H4 (cell line): ENCODE measurements around the gene CUTC. TPM values are rescaled to one million over a fixed set of nuclear protein-coding genes. Genes with fewer than 3 reads are reported as not detected.
A peak's percentile ranks its signal among the peaks of the same experiment; 100 is the strongest.
"Not testable (repeated sequence)": the region's sequence is repeated elsewhere in the genome, so short reads cannot be mapped to it uniquely, and the experiment has no call there.

ENCODE experiments used
- DNase-seq: peaks from one replicate; pipeline ENCODE4 v3.0.0-alpha.2; 2015; ENCODE audit warnings: low spot score
- total RNA-seq: library from RNA; depleted of rRNA; stranded (reverse); fragments of >200 nt; shearing (Covaris generic); gene quantifications from 2 replicates; pipeline ENCODE4 v1.2.3, GENCODE V29; 2014; rRNA removed

The CUTC gene, protein sequence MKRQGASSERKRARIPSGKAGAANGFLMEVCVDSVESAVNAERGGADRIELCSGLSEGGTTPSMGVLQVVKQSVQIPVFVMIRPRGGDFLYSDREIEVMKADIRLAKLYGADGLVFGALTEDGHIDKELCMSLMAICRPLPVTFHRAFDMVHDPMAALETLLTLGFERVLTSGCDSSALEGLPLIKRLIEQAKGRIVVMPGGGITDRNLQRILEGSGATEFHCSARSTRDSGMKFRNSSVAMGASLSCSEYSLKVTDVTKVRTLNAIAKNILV
- 36.8 and 39.4 TPM in 2 replicates for total RNA-seq

GRCh38 chr10:99732033-99732842 is at the start of gene CUTC, which contains the start of gene COX15:
CUTC (plus strand) TSS chr10:99732234; CDS start chr10:99732349, 115 bp downstream.
COX15 (minus strand) TSS chr10:99732127; CDS start chr10:99732049, 78 bp downstream.
- DNase-seq: peak; percentile 92

- no peak for DNase-seq
Measured at GRCh38 chr10:99682752-99683151, 49.3 kb upstream of the CUTC start.

GRCh38 chr10:99685597-99685967 is 46.5 kb upstream of the CUTC start:
- no peak for DNase-seq

DNA sequence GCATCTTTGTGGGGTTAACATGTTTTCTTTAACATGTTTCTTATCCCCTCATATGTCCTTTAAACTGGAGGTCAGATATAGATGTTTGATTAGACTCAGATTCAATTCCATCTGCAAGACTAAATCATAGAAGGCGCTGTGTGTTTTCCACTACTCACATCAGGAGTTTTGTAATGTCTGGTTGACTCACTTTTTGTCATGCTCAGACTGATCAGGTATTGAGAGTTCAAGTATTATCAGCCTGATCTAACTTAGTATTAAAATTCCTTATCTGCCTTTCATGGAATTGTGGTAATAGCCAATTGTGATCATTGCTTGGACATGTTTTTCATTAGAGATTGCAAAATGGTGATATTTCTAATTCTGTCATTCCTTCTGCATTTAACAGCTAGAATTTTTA is 42.6 kb upstream of the CUTC start:
- DNase-seq: no peak

GRCh38 chr10:99693933-99694583 is 38.0 kb upstream of the CUTC start:
- DNase-seq: no peak

DNA sequence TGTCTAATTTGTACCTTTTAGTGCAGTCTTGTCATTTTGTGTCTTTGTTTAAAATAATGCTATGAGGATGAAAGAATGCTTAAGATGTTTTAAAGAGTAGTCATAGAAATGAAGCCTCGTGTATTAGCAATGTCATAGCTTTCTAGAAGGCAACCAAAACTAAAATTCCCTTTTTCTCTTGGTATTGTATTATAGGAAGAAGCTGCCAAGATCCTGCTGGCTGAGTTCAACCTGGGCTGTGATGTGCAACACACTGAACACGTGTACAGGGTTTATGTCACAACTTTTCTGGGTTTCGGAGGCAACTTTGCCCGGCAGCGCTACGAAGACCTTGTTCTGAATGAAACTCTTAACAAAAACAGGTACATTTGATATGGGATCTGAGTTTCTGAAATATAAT is 36.3 kb upstream of the CUTC start:
- DNase-seq: no peak

GRCh38 chr10:99698504-99699080 is 33.4 kb upstream of the CUTC start:
- no peak for DNase-seq

- no peak for DNase-seq
Measured at GRCh38 chr10:99700649-99701048, 31.4 kb upstream of the CUTC start.

DNA sequence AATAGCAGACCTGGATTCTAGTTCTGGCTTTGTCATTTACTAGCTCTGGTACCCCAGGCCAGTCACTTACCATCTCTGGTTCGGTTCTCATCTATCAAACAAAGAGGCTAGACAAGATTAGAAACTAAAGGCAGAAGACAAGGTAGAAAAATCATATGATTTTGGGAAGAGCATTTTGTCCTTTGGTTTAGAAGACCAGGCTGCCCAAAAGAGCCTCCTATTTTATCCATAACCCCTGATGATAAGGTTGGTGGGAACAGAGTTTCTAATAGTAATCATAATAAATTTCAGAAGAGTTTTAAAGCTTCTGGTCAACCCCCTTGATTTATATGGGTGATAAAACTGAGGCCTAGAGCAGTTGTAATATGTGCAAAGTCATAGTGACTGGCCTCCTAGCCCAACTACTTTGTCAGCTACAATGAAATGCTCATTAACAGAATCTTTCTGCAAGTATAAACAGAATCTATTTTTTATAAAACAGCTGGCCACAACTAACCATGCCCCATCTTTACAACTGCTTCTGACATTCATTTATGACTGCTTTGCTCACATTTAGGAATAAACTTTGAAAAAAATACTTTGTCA is 23.5 kb upstream of the CUTC start:
- DNase-seq: peak; percentile 45

GRCh38 chr10:99709480-99710229 is 22.4 kb upstream of the CUTC start:
- DNase-seq: no peak

GRCh38 chr10:99711129-99711719 is 20.8 kb upstream of the CUTC start:
- peak; percentile 38 for DNase-seq

DNA sequence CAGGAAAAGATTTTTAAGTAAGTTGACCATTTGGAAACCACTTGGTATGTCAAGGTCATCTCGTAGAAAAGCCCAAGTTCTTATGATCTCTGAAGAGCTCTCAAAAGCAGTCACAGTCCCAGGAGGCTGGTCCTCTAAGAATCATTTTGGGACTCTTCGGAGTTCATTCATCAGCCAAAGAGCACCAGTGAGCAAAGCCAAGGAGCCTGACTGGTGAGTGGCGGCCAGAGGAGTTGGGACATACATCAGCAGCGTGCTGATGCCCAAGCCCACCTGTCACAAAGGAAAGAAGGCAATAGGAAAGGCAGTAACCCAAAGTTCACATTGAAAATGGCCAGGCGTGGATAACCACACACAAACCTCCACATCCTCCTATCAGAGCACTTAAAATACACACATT is 17.6 kb upstream of the CUTC start:
- no peak for DNase-seq

DNA sequence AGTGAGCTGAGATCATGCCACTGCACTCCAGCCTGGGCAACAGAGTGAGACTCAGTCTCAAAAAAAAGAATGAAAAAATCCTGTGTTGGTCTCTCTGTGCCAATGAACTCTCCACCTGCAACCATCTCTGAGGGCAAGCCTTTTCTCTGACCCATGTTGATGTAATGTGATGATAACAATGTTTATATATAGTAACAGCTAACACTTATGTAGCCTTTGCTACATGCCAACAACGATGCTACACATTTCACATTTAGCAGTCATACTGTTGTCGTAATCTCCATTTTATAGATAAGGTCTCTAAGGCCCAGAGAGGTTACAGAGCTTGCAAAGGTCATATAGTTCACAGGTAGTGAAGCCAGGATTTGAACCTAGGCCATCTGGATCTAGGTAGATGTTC is 11.6 kb upstream of the CUTC start:
- no peak for DNase-seq

DNA sequence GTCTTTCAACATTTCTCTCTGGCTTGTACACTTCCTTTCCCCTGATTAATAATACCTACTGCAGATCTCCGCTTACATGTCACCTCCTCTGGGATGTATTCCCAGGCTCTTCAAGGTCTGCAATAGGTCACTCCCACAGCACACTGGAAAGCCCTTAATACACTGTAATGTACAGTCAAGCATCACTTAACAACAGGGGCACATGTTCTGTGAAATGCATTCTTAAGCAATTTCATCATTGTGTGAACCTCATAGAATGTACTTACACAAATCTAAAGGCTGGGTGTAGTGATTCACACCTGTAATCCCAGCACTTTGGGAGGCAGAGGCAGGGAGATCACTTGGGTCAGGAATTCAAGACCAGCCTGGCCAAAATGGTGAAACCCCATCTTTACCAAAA is 2.0 kb upstream of the CUTC start:
- DNase-seq: no peak

DNA sequence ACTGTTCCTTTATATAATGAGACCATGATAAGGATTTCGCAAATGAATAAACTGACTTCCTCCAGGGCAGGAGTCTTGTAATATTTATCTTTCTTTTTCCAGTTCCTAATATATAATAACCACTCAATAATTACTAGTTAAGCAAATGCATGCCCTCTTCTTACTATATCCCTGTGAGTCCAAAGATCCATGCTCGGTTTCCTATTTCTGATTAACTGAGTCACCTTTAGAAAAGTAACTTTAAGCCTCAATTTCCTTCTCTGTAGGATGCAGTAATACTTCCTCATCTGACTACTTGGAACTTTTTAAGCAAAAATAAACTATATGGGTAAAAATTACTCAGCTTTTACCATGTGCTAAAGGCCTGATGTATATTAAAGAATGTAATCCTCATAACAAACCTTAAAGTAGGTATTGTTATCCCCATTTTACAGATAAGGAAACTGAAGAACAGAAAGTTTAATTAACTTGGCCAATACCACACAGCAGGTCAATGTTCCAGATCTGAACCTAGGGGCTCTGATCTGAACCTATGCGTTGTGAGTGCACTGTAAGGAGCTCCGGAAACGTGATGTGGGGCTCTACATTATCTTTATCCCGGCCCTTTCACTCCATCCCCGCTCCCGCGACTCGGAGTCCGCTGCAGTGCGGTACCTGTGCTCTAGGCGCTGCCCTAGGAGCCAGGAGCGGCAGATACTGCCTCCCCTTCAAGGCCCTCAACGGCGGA is 565 bp upstream of the CUTC start:
- DNase-seq: no peak

- DNase-seq: no peak
Measured at GRCh38 chr10:99733366-99733765, 1.3 kb downstream of the CUTC start.

- DNase-seq: not testable (repeated sequence)
Measured at GRCh38 chr10:99734111-99734510, 2.1 kb downstream of the CUTC start.

DNA sequence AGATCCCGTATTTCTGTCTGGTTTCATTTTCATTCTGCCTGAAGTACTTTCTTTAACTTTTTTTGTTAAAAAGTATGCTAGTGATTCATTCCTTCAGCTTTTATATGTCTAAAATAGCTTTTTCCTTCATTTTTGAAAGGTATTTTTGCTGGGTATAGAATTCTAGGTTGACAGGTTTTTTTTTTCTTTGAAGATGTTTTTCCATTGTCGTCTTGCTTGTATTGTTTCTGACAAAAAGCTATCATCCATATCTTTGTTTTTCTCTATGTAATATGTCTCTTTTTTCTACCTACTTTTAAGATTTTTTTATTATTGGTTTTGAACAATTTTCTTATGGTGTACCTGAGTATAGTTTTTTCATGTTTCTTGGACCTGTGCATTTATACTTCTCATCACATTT is 8.2 kb downstream of the CUTC start:
- no peak for DNase-seq

- DNase-seq: no peak
Measured at GRCh38 chr10:99740933-99741559, 9.0 kb downstream of the CUTC start.

DNA sequence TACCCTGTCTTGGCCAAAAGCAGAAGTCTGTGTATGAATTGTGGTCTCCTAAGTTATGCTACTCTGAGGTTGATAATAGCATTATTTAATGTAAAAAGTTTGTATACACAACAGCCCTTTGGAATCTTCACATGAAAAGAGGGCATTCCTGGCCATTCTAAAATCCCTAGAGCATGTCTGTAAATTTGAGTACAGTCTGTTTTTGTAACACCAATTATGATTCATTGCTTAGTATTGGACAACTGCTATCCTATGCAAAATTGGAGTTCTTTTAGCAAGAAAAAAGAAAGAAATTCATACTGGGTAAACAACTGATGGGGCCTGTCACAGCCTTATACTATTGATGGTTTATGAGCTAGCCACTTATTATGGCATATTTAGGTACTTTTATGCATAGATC is 10.2 kb downstream of the CUTC start:
- no peak for DNase-seq
